Measurements from ENCODE around the gene CYFIP2. TPM values are rescaled to one million over a fixed set of nuclear protein-coding genes. Genes with fewer than 3 reads are reported as not detected.

Gene CYFIP2
- total RNA-seq, 1 experiment from 2014 or later = 95.3 TPM

GRCh38 chr5:157388111-157388710, 122.3 kb downstream of the CYFIP2 start:
- ATAC-seq = no peak
- H3K27ac Mint-ChIP-seq = no peak overlapping the region
- H3K4me1 Mint-ChIP-seq = peaks cover 20% of the 10 kb centered on the region
- no peaks in the 10 kb centered on the region for H3K27me3 Mint-ChIP-seq (ENCODE audit: low read depth)
- ChIA-PET POLR2A (no interaction called here), CTCF (interaction anchor here (0.7 to 1.3 kb wide), 3 partner anchors 46 to 85 kb away, joined by 3 to 6 read pairs (median 5); no protein-coding TSS in a partner anchor)
- H3K4me3 Mint-ChIP-seq = no peak overlapping the region
- H3K36me3 Mint-ChIP-seq = peaks cover 52% of the 10 kb centered on the region
- DNase-seq (ENCODE audit: low spot score) = no peak
- no peaks in the 10 kb centered on the region for H3K9me3 Mint-ChIP-seq
- TF ChIP-seq CBFB (CRISPR knock-in tag; IDR thresholded peaks at IDR 0.05; ENCODE audit: low read depth) (no peak), ZBTB43 (CRISPR knock-in tag; IDR thresholded peaks at IDR 0.05) (no peak), TEAD1 (CRISPR knock-in tag; IDR thresholded peaks at IDR 0.05) (no peak), ZNF219 (CRISPR knock-in tag; IDR thresholded peaks at IDR 0.05; ENCODE audit: borderline replicate concordance) (no peak), ZBTB21 (CRISPR knock-in tag; IDR thresholded peaks at IDR 0.05; ENCODE audit: borderline replicate concordance) (no peak), CTCF (IDR thresholded peaks at IDR 0.05) (no peak), GRHL2 (CRISPR knock-in tag; IDR thresholded peaks at IDR 0.05; ENCODE audit: insufficient replicate concordance, severe bottlenecking) (no peak), ZNF416 (CRISPR knock-in tag; IDR thresholded peaks at IDR 0.05) (no peak), ZNF263 (CRISPR knock-in tag; IDR thresholded peaks at IDR 0.05; ENCODE audit: low read depth) (no peak)

GRCh38 chr5:157389103-157389502, 123.2 kb downstream of the CYFIP2 start:
- TF ChIP-seq CBFB (CRISPR knock-in tag; IDR thresholded peaks at IDR 0.05; ENCODE audit: low read depth) = no peak
- TF ChIP-seq NFE2L1 (CRISPR knock-in tag; IDR thresholded peaks at IDR 0.05) = no peak
- no peak for TF ChIP-seq ZNF317 (CRISPR knock-in tag; IDR thresholded peaks at IDR 0.05; ENCODE audit: borderline replicate concordance, low read depth)
- TF ChIP-seq ZNF219 (CRISPR knock-in tag; IDR thresholded peaks at IDR 0.05; ENCODE audit: borderline replicate concordance) = no peak
- no peak for TF ChIP-seq SP1 (CRISPR knock-in tag; conservative IDR thresholded peaks at IDR 0.05)
- TF ChIP-seq ZNF532 (CRISPR knock-in tag; IDR thresholded peaks at IDR 0.05; ENCODE audit: borderline replicate concordance) = no peak
- TF ChIP-seq SOX15 (CRISPR knock-in tag; IDR thresholded peaks at IDR 0.05) = no peak
- Mint-ChIP-seq H3K4me1 (peaks cover 15% of the 10 kb centered on the region), H3K9me3 (no peaks in the 10 kb centered on the region), H3K27me3 (ENCODE audit: low read depth) (no peaks in the 10 kb centered on the region), H3K27ac (no peak overlapping the region), H3K4me3 (no peak overlapping the region), H3K36me3 (peaks cover 47% of the 10 kb centered on the region)
- ChIA-PET CTCF (interaction anchor here (0.8 to 1.3 kb wide), 2 partner anchors 47 to 83 kb away, joined by 3 to 5 read pairs; no protein-coding TSS in a partner anchor), POLR2A (no interaction called here)
- DNase-seq (ENCODE audit: low spot score) = no peak
- ATAC-seq = no peak

- peaks cover 39% of the 10 kb centered on the region for H3K36me3 Mint-ChIP-seq
- no peak for DNase-seq (ENCODE audit: low spot score)
- no peak overlapping the region for H3K4me3 Mint-ChIP-seq
- H3K9me3 Mint-ChIP-seq = no peaks in the 10 kb centered on the region
- ChIA-PET CTCF (interaction anchor here (0.6 to 0.9 kb wide), 4 partner anchors 47 to 1581 kb away, joined by 3 read pairs; no protein-coding TSS in a partner anchor), POLR2A (no interaction called here)
- no peak overlapping the region for H3K27ac Mint-ChIP-seq
- H3K4me1 Mint-ChIP-seq = peaks cover 8% of the 10 kb centered on the region
- no peaks in the 10 kb centered on the region for H3K27me3 Mint-ChIP-seq (ENCODE audit: low read depth)
- ATAC-seq = no peak
- TF ChIP-seq SP1 (CRISPR knock-in tag; conservative IDR thresholded peaks at IDR 0.05) = no peak
- TF ChIP-seq HMGA2 (CRISPR knock-in tag; IDR thresholded peaks at IDR 0.05) = no peak
- no peak for TF ChIP-seq HMGXB4 (CRISPR knock-in tag; IDR thresholded peaks at IDR 0.05)
- no peak for TF ChIP-seq MLX (CRISPR knock-in tag; IDR thresholded peaks at IDR 0.05)
- no peak for TF ChIP-seq FOXK1 (CRISPR knock-in tag; IDR thresholded peaks at IDR 0.05)
- TF ChIP-seq USF2 (CRISPR knock-in tag; IDR thresholded peaks at IDR 0.05) = no peak
Observed at GRCh38 chr5:157390133-157390532, 124.2 kb downstream of the CYFIP2 start.

Data from WTC11 (cell line).